Measurements from ENCODE around the gene TMEM132C. TPM values are rescaled to one million over a fixed set of nuclear protein-coding genes. Genes with fewer than 3 reads are reported as not detected.

Gene TMEM132C
- total RNA-seq, 1 donor from 2014 or later, result 3.9 TPM

GRCh38 chr12:128531170-128531569 lies 264.2 kb downstream of the TMEM132C start:
- Histone ChIP-seq H4K20me1 (ENCODE audit: low read depth) (no peaks in the 10 kb centered on the region), H3K9me3 (ENCODE audit: low read depth) (no peaks in the 10 kb centered on the region), H3K4me2 (no peak overlapping the region), H3K4me1 (peaks cover 7% of the 10 kb centered on the region), H3F3A (ENCODE audit: low read depth) (no peaks in the 10 kb centered on the region), H3K9ac (no peak overlapping the region), H3K27me3 (no peaks in the 10 kb centered on the region), H3K27ac (no peak overlapping the region), H2AFZ (replicated peaks) (no peak overlapping the region), H3K79me2 (ENCODE audit: low read depth) (no peaks in the 10 kb centered on the region), H3K4me3 (no peak overlapping the region), H3K36me3 (no peaks in the 10 kb centered on the region)
- H3K27ac Mint-ChIP-seq, result no peak overlapping the region
- peaks cover 2% of the 10 kb centered on the region for H3K27me3 Mint-ChIP-seq (ENCODE audit: insufficient read depth, low read depth)
- H3K9me3 Mint-ChIP-seq, result peaks cover 18% of the 10 kb centered on the region
- H3K36me3 Mint-ChIP-seq, result peaks cover 39% of the 10 kb centered on the region
- TF ChIP-seq CTCF (IDR thresholded peaks at IDR 0.05), result peak; percentile 63
- TF ChIP-seq EZH2phosphoT487 (IDR thresholded peaks at IDR 0.05), result no peak
- H3K4me3 Mint-ChIP-seq, result no peak overlapping the region
- DNase-seq (ENCODE audit: low spot score), result peak; percentile 67
- peaks cover 36% of the 10 kb centered on the region for H3K4me1 Mint-ChIP-seq

GRCh38 chr12:128534906-128535305 lies 267.9 kb downstream of the TMEM132C start:
- no peak overlapping the region for H3K4me3 Mint-ChIP-seq
- H3K4me1 Mint-ChIP-seq, result peaks cover 30% of the 10 kb centered on the region
- no peaks in the 10 kb centered on the region for H3K27me3 ChIP-seq
- H3K36me3 Mint-ChIP-seq, result peaks cover 43% of the 10 kb centered on the region
- no peaks in the 10 kb centered on the region for H3K79me2 ChIP-seq (ENCODE audit: low read depth)
- H3K9ac ChIP-seq, result no peak overlapping the region
- H2AFZ ChIP-seq (replicated peaks), result no peak overlapping the region
- H3F3A ChIP-seq (ENCODE audit: low read depth), result no peaks in the 10 kb centered on the region
- peaks cover 29% of the 10 kb centered on the region for H3K9me3 Mint-ChIP-seq
- peaks cover 7% of the 10 kb centered on the region for H3K4me1 ChIP-seq
- no peaks in the 10 kb centered on the region for H3K36me3 ChIP-seq
- no peak overlapping the region for H3K27ac ChIP-seq
- H4K20me1 ChIP-seq (ENCODE audit: low read depth), result no peaks in the 10 kb centered on the region
- no peak for DNase-seq (ENCODE audit: low spot score)
- TF ChIP-seq CTCF (IDR thresholded peaks at IDR 0.05) (no peak), EZH2phosphoT487 (IDR thresholded peaks at IDR 0.05) (no peak), EZH2 (IDR thresholded peaks at IDR 0.05) (no peak)
- no peaks in the 10 kb centered on the region for H3K9me3 ChIP-seq (ENCODE audit: low read depth)
- no peak overlapping the region for H3K27ac Mint-ChIP-seq
- H3K27me3 Mint-ChIP-seq (ENCODE audit: insufficient read depth, low read depth), result no peaks in the 10 kb centered on the region
- H3K4me2 ChIP-seq, result no peak overlapping the region
- no peak overlapping the region for H3K4me3 ChIP-seq

GRCh38 chr12:128536810-128537209 lies 269.8 kb downstream of the TMEM132C start:
- Histone ChIP-seq H3K4me3 (no peak overlapping the region), H3K27me3 (no peaks in the 10 kb centered on the region), H3K27ac (no peak overlapping the region), H3K9ac (no peak overlapping the region), H3K9me3 (ENCODE audit: low read depth) (no peaks in the 10 kb centered on the region), H3K36me3 (no peaks in the 10 kb centered on the region), H4K20me1 (ENCODE audit: low read depth) (no peaks in the 10 kb centered on the region), H3F3A (ENCODE audit: low read depth) (no peaks in the 10 kb centered on the region), H3K4me2 (no peak overlapping the region), H2AFZ (replicated peaks) (no peak overlapping the region), H3K4me1 (no peaks in the 10 kb centered on the region), H3K79me2 (ENCODE audit: low read depth) (no peaks in the 10 kb centered on the region)
- TF ChIP-seq CTCF (IDR thresholded peaks at IDR 0.05) (no peak), EZH2 (IDR thresholded peaks at IDR 0.05) (no peak), EZH2phosphoT487 (IDR thresholded peaks at IDR 0.05) (no peak)
- H3K27me3 Mint-ChIP-seq (ENCODE audit: insufficient read depth, low read depth), result no peaks in the 10 kb centered on the region
- DNase-seq (ENCODE audit: low spot score), result no peak
- peaks cover 17% of the 10 kb centered on the region for H3K4me1 Mint-ChIP-seq
- peaks cover 43% of the 10 kb centered on the region for H3K36me3 Mint-ChIP-seq
- H3K27ac Mint-ChIP-seq, result no peak overlapping the region
- no peak overlapping the region for H3K4me3 Mint-ChIP-seq
- peaks cover 29% of the 10 kb centered on the region for H3K9me3 Mint-ChIP-seq
